Stimulated activated CD4-positive, alpha-beta T cell treated with anti-CD3 and anti-CD28 coated beads, Interleukin-12 subunit alpha, Interleukin-12 subunit beta, amount 100 ng/mL, for 4 hours (primary cell): ENCODE results near the gene YY1AP1.
"Not testable (repeated sequence)": the region's sequence is repeated elsewhere in the genome, so short reads cannot be mapped to it uniquely, and the experiment has no call there.

Experiments
- DNase-seq: peaks from one replicate; pipeline ENCODE4 v3.0.0-alpha.2; 2020

The YY1AP1 gene, protein sequence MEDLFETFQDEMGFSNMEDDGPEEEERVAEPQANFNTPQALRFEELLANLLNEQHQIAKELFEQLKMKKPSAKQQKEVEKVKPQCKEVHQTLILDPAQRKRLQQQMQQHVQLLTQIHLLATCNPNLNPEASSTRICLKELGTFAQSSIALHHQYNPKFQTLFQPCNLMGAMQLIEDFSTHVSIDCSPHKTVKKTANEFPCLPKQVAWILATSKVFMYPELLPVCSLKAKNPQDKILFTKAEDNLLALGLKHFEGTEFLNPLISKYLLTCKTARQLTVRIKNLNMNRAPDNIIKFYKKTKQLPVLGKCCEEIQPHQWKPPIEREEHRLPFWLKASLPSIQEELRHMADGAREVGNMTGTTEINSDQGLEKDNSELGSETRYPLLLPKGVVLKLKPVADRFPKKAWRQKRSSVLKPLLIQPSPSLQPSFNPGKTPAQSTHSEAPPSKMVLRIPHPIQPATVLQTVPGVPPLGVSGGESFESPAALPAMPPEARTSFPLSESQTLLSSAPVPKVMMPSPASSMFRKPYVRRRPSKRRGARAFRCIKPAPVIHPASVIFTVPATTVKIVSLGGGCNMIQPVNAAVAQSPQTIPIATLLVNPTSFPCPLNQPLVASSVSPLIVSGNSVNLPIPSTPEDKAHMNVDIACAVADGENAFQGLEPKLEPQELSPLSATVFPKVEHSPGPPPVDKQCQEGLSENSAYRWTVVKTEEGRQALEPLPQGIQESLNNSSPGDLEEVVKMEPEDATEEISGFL

DNA sequence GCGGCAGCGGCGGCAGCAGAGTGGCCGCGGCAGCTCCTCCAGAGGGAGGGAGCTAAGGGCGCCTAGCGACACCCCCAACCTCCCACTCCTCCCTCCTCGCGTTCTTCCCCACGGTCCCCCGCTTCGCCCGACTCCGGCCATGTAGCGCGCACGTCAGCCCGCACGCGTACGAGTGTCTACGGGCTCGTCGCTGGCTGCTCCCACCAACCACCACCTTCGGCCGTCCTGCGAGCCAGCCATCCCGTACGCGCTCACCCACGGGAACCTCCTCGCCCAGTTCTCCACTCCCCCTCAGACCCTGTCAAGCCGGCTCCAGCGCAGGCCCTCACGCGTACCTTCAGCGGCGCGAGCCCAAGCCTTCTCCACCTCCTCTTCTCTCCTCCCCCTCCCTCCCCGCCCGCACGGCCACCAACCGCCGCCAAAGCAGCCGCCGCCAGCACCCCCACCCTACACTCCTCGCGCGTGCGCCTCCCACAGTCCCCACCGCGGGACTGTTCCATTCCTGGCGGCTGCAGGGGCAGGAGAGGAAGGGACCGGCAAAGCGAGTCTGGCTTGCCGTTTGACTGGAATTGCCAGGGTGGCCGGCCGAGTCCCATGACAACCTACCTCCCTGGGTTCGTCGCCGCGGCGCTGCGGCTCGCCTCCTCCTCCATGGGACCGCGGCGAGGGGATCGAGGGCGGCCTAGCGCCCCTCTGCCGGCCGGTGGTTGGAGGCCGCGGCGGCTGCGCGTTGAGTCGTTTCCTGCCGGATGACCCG is at the start of gene YY1AP1:
Gene YY1AP1 (minus strand): TSS at position 451 of the 757 bp plus-strand sequence. CDS start 8,338 bp downstream, outside the sequence.
- peak; percentile 89 for DNase-seq

DNA sequence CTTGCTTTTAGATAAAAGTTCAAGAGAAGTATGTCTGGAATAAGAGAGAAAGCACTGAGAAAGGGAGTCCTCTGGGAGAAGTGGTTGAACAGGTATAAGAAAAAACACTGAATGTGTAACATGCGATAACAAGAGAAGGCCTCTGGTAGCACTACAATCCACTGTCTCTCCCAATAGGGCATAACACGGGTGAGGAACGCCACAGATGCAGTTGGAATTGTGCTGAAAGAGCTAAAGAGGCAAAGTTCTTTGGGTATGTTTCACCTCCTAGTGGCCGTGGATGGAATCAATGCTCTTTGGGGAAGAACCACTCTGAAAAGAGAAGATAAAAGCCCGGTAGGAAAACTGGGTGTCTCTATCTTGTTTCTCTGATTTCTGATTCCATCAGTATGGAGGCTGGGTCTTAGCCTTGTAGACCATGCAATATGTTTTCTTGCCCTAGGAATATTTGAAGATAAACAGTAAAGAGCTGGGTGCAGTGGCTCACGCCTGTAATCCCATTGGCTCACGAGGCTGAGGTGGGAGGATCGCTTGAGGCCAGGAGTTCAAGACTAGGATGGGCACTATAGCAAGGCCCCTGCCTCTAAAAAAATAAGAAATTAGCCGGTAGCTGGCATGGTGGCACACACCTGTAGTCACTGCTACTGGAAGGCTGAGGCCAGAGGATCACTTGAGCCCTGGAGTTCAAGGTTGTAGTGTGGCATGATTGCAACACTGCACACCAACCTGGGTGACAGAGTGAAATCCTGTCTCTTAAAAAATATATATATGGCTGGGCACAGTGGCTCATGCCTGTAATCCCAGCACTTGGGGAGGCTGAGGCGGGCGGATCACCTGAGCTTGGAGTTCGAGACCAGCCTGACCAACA is 40.7 kb upstream of the YY1AP1 start:
- no peak for DNase-seq

DNA sequence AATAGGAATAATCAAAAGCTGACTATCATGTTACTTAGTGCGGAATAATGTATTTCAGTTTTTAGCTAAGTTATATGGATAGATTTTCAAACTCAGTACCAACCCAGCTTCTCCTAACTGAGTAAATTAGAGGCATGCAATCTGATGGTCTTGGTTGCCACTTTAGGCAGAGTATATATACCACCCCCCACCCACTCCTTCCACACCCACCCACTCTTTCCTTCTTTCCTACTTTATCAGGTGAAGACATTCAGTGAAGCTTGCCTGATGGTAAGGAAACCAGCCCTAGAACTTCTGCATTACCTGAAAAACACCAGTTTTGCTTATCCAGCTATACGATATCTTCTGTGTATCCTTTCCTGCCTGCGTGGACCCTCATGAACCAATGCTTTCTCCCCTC is 36.6 kb upstream of the YY1AP1 start:
- no peak for DNase-seq

DNA sequence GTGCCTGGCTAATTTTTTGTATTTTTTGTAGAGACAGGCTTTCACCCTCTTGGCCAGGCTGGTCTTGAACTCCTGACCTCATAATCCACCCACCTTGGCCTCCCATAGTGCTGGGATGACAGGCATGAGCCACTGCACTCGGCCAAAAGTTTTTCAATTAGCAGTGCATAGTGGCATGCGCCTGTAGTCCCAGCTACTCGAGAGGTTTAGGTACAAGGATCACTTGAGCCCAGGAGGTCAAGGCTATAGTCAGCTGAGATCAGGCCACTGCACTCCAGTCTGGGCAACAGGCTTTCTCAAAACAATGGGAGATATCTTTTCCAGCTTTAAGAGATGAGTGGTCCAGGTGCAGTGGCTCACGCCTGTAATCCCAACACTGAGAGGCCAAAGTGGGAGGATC is 31.1 kb upstream of the YY1AP1 start:
- no peak for DNase-seq

DNA sequence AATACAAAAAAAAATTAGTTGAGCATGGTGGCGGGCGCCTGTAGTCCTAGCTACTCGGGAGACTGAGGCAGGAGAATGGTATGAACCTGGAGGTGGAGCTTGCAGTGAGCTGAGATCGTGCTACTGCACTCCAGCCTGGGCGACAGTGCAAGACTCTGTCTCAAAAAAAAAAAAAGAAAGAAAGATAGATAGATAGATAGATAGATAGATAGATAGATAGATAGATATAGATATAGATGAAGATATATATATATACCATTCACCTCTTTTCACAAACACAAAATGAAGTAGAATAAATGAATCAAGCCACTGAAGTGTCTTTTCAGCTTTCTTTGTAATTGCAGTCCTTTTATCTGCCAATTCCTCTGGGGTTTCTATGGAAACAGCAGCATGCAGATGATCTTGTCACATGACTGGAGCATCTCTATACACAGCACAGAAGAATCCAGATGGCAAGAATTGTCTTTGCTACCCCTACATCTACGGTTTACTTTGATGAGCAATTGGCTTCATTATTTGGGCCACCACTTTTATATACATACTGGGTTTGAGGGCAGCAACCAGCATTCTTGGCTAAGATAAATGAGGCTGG is 30.0 kb upstream of the YY1AP1 start:
- DNase-seq = not testable (repeated sequence)

DNA sequence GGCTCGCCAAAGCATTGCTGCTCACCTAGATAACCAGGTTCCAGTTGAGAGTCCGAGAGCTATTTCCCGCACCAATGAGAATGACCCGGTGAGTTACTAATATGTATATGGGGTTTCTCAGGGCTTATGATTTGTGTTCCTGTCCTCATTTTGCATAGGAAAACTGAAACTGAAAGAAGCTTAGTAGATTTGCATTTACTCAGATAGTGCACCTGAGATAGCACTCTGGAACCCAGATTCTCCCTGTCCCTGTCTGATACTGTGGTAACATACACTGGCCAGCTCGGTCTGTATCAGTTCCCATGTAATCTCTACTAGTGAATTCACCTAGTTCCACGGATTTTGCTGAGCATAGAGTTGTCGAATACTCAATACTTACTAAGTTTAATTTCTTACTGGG is 28.5 kb upstream of the YY1AP1 start:
- DNase-seq = no peak

DNA sequence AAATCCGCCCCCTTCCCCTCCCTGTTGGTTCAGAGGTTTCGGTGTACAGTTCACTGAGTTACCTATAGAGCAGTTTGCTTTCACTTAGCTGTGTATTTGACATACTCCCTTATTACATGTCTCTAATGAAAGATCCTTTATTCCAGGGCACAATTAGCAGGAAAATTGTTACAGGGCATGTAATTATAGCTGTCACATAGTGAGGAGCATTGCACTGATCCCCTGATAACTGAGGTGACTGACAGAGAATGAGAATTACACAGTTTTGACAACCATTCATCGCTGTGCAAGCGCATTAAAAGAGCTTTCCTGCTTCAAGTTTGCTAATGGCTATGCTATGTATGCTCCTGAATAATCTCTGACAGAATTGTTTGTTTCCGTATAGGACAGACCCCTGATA is 27.2 kb upstream of the YY1AP1 start:
- DNase-seq = no peak

DNA sequence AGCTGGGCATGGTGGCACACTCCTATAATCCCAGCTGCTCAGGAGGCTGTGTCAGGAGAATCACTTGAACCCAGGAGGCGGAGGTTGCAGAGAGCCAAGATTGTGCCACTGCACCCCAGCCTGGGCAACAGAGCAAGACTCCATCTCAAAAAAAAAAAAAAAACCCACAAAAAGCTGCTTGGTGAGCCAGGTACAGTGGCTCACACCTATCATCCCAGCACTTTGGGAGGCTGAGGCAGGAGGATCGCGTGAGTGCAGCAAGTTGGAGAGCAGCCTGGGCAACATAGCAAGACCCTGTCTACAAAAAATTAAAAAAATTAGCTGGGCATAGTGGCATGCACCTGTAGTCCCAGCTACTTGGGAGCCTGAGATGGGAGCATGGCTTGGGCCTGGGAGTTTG is 26.5 kb upstream of the YY1AP1 start:
- DNase-seq = not testable (repeated sequence)

DNA sequence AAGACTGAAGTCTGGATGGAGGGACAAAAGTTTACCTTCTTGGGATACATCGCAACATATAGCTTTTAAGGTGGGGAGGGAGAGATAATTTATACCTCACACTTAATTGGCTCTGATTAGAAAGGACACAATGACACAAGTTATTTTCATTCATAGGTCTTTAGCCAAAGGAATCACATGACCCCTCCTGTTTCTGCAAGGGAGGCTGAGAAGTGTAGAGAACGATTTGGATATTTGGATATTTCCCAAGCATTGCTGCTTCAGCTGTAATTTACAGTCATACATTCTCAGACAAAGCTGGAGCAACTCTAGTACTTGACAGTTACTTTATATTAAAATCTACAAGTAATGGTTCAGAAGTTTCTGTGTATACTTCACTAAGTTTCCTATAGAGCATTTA is 24.5 kb upstream of the YY1AP1 start:
- no peak for DNase-seq

DNA sequence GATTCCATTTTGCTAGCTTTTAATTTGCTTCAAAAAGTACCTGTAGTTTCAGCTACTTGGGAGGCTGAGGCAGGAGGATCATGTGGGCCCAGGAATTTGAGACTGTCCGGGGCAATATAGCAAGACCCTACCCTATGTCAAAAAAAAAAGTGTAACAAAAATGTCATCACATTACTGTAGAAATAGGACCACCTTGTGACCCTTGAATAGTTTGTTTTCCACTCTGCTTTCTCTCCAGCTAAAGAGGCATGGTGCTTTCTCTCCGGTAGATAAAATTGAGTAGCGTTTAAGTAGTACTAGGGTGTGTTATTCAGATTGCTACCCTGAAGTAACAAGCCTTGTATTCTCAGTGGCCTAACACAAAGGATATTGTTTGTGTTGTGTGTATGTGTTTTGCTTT is 24.1 kb upstream of the YY1AP1 start:
- DNase-seq = not testable (repeated sequence)

DNA sequence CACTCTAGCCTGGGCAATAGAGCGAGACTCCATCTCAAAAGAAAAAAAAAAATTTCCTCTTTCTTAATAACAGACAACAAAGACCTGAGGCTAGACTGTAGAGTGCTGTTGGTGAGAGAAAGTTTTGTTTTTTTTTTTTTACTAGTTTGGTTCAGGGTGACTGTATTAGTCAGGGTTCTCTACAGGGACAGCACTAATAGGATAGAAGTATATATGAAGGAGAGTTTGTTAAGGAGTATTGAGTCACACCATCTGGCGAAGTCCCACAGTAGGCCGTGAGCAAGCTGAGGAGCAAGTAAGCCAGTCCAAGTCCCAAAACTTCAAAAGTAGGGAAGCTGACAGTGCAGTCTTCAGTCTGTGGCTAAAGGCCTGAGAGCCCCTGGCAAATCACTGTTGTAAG is 22.9 kb upstream of the YY1AP1 start:
- DNase-seq = not testable (repeated sequence)

DNA sequence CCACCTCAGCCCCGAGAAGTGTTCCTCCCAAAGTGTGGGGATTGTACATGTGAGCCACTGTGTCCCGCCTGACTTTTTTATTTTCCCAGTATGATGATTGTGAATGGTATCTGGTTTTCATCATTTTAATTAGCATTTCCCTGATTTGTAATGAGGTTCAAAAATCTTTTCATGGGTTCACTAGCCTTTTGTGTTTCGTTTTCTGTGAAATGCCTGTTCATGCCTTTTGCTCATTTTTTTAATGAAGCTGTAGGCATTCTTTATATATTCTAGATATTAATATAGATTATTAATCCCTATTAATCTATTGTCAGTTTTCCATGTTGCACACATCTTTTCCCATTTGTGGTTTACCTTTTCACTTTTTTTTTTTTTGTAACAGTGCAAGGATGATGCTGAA is 20.8 kb upstream of the YY1AP1 start:
- no peak for DNase-seq

DNA sequence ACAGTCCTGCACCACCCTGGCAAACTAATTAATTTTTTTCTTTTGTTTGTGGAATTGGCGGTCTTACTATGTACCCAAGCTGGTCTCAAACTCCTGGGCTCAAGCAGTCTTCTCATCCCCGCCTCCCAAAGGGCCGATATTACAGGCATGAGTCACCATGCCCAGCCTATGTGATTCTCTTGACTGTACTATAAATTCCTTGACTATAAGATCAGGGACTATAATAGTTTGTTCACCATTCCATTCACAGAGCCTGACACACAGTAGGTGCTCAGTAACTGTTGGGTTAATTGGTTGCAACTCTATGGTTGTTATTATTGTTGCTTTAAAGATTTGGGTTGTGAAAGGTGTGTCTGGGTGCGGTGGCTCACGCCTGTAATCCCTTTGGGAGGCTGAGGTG is 17.6 kb upstream of the YY1AP1 start:
- DNase-seq = no peak

DNA sequence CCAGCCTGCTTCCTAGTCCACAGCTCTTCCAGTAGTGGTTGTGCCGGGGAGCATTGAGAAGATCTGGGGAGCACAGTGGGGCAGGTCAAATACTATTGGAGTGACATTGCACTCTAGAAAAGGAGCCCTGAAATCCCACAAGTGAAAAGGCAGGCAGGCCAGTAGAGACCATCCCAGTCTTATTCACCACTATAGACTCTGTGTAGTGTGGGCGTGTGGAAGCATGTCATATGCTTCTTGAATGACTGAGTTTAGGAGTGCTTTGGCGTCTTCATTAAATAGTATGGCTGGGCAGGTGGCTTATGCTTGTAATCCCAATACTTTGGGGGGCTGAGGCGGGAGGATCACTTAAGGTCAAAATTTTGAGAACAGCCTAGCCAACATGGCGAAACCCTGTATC is 15.8 kb upstream of the YY1AP1 start:
- DNase-seq = not testable (repeated sequence)

DNA sequence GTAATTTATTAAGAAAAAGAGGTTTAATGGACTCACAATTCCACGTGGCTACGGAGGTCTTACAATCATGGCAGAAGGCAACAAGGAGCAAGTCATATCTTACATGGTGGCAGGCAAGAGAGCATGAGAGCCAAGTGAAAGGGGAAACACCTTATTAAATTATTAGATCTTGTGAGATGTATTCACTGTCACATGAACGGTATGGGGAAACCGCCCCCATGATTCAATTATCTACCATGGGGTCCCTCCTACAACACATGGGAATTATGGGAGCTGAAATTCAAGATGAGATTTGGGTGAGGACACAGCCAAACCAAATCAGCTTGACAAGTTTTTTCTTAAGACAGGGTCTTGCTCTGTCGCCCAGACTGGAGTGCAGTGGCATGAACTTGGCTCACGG is 14.6 kb upstream of the YY1AP1 start:
- DNase-seq = no peak

DNA sequence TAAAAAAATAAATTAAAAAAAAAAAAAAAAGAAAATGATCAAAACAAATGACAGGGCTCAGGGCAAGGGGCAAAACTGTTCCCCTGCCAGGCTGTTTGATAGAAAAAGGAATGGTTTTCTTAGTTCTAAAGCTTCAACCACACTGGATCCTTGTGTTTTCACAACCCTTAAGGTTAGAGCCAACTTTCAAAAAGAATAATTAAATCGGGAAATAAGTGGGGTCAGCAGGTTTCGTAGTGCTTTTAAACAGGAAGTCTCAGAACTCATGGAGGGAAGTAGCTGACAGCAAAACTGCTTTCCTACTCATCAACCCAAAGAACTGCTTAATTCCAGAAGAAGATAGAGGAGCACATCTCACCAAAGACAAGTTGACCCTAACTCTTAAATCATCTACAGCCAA is 13.1 kb upstream of the YY1AP1 start:
- DNase-seq = not testable (repeated sequence)

DNA sequence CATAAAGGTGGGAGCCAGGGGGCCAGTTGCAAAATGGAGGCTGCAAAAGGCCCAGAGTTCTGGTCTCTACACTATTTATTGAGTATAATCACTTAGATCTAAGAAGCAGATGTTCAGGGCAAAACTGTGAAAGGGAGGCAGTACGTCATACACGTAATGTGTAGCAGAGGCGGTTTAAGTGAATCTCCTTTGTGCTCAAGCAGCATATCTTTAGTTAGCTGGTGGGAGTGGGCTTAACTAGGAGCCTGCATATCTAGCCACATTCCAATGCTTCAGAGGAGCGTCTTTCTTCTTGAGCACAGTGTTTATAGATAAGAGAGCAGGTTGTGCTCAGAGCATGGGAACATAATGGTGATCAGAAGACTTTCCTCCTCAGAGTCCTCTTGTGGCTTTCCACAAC is 10.5 kb upstream of the YY1AP1 start:
- DNase-seq = not testable (repeated sequence)

DNA sequence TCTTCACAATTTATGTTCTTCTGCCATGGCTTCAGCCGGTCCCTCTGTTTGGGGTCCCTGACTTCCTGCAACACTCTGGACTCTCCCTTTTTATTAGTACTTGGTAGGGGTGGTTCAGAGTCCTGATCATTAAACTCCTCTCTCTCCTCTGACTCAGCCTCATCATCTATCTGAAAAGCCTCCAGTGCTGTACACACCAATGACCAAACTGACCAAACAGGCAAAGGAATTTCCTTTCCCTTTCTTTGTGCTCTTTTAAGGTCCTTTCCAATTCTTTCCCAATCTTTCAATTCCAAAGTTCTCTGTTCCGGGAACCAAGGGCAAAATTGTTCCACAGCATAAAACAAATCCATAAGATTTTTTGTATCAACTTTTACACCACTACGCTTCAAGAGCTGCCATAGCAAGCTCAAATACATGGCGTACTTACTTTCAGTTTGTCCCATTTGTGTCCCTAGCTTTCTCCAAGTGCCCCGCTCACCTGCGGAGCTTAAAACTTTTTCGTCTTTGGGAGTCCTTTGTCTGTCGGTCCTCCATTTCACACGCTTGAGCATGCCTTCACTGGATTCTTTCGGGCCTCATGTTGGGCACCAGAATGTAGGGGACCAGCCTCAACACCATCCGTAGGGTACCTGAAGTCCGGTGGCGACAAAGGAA is 9.9 kb upstream of the YY1AP1 start:
- DNase-seq = no peak

DNA sequence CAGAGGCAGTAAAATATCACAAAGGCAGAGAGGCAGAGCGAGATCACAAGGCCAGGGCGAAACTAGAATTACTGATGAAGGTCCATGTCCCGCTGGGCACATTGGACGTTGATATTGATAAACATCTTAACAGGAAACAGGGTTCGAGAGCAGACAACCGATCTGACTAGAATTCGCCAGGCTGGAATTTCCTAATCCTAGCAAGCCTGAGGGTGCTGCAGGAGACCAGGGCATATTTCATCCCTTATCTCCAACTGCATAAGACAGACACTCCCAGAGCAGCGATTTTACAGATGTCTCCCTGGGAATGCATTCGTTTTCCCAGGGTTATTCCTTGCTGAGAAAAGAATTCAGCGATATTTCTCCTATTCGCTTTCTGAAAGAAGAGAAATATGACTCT is 9.0 kb upstream of the YY1AP1 start:
- not testable (repeated sequence) for DNase-seq

DNA sequence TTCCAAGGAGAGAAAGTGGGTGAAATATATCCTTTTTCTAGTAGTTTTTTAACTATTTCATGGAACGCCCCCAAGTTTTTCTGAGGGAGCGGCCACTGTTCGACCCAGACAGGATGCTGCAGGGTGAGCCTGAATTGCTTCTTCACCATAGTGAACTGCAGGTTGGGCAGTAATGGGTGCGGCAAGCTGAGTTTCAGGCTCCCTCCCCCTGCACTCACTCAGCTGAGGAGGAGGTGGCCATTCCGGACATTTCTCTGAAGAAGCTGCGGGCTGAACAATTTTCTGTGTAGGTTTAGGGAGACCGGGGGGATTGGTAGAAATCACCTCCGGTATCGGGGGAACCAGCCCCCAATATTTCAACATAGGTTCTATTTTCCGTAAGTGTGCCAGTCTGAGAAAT is 8.5 kb upstream of the YY1AP1 start:
- no peak for DNase-seq

DNA sequence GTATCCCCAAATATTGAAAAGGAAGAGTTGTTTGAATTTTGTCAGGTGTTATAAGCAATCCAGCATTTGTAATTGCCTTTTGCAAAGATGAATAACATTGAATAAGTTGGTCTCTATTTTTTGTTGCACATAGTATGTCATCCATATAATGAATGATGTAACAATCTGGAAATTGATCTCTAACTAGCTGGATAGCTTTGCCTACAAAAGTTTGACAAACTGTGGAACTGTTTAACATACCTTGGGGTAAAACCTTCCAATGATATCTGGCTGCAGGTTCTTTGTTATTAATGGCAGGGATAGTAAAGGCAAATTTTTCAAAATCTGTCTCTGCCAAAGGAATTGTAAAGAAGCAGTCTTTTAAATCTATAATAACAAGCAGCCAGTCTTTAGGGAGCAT is 8.0 kb upstream of the YY1AP1 start:
- no peak for DNase-seq

DNA sequence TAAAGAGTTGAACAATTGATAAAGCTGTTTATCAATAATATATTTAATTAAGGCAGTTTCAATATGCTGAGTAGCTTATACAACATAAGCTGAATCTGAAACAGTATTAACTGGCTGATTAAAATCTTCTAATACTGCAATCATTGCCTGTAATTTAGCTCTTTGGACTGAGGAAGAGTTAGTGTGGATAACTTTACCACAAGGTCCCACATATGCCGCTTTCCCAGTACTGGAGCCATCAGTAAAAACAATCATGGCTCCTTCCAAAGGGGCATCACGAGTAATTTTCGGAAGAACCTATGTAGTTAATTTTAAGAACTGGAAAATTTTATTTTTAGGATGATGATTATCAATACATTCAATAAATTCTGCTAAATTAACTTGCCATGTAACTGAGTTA is 7.0 kb upstream of the YY1AP1 start:
- DNase-seq = no peak
